Endothelial cell of umbilical vein (primary cell): ENCODE measurements around the gene RNF217.
"Not testable (repeated sequence)": the region's sequence is repeated elsewhere in the genome, so short reads cannot be mapped to it uniquely, and the experiment has no call there.

Source experiments
- MYC ChIP-seq: IDR thresholded peaks from one replicate; pipeline ENCODE4 v1.6.1; 2011; ENCODE audit warnings: mild to moderate bottlenecking, low read depth, low read length
- TF ChIP-seq, protein P1 (sequence below), 2 donors: IDR thresholded peaks; 1 replicate in 1 of 2; 2 replicates in 1 of 2; pipeline ENCODE4 v1.5.1; 2011; ENCODE audit warnings: low read length in 2 of 2, mild to moderate bottlenecking in 2 of 2, moderate library complexity in 2 of 2, control low read depth in 1 of 2, inconsistent platforms in 1 of 2, low read depth in 1 of 2; ENCODE audit not compliant: insufficient read depth in 1 of 2; ENCODE audit errors: extremely low read depth in 1 of 2
- TF ChIP-seq, protein P2 (sequence below): IDR thresholded peaks from 2 replicates; pipeline ENCODE4 v1.6.1; 2011; ENCODE audit not compliant: insufficient read depth, insufficient read length

DNA sequence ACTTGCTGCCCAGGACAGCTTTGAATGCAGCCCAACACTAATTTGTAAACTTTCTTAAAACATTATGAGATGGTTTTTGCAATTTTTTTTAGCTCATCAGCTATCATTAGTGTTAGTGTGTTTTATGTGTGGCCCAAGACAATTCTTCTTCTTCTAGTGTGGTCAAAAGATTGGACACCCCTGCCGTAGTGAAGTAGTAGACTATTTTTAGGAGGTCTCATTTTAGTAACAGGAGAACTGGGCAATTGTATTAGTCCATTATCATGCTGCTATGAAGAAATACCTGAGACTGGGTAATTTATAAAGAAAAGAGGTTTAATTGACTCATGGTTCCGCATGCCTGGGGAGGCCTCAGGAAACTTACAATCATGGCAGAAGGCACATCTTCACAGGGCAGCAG lies 112.8 kb downstream of the RNF217 start:
- TF ChIP-seq, protein P1, sequence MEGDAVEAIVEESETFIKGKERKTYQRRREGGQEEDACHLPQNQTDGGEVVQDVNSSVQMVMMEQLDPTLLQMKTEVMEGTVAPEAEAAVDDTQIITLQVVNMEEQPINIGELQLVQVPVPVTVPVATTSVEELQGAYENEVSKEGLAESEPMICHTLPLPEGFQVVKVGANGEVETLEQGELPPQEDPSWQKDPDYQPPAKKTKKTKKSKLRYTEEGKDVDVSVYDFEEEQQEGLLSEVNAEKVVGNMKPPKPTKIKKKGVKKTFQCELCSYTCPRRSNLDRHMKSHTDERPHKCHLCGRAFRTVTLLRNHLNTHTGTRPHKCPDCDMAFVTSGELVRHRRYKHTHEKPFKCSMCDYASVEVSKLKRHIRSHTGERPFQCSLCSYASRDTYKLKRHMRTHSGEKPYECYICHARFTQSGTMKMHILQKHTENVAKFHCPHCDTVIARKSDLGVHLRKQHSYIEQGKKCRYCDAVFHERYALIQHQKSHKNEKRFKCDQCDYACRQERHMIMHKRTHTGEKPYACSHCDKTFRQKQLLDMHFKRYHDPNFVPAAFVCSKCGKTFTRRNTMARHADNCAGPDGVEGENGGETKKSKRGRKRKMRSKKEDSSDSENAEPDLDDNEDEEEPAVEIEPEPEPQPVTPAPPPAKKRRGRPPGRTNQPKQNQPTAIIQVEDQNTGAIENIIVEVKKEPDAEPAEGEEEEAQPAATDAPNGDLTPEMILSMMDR (IDR thresholded peaks at IDR 0.05; ENCODE audit: extremely low read depth in 1 of 2, insufficient read depth in 1 of 2, low read depth in 1 of 2, low read length in 2 of 2) = not testable (repeated sequence)
- TF ChIP-seq, protein P2, sequence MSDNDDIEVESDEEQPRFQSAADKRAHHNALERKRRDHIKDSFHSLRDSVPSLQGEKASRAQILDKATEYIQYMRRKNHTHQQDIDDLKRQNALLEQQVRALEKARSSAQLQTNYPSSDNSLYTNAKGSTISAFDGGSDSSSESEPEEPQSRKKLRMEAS = not testable (repeated sequence)
- not testable (repeated sequence) for TF ChIP-seq MYC
